HG03565 (cell line): ENCODE measurements around the gene RAE1.
"Not testable (repeated sequence)": the region's sequence is repeated elsewhere in the genome, so short reads cannot be mapped to it uniquely, and the experiment has no call there.

Experiments used
- ATAC-seq: cut with Tn5 transposase; IDR thresholded peaks from one replicate; pipeline ENCODE4 v1.9.1; 2021; ENCODE audit warnings: mild to moderate bottlenecking, moderate library complexity; ENCODE audit not compliant: unreplicated experiment

RAE1 gene

DNA sequence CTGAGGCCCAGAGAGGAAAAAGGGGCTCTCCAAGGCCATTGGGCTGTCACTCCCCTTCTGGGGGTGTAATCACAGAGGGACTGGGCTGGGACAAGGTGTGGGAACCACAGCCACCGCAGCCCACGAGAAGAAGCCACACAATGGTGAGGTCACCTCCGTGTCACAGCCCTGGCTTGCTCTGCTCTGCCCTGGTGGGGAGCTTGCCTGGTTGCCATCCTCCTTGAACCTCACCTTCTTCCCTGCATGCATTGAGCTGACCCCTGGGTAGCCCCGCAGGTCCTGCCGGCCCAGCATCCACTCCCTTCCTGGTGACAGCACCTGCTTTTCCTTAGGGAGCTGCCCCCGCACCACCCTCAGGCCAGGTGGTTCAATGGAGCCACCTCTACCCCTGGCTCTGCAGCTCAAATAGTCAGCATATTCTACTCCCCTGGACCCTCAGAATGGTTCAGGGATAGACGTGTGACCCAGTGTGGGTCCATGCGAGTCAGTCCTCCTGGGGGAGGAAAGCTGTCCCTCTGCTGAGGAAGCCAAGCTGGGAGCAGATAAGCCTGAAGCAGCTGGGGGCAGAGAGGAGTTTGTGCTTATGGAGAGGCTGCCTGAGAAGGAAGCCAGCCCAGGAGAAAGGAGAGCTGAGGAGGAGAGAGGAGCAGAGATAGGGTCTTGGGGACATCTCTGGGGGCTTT is 61.4 kb downstream of the RAE1 start:
- no peak for ATAC-seq

DNA sequence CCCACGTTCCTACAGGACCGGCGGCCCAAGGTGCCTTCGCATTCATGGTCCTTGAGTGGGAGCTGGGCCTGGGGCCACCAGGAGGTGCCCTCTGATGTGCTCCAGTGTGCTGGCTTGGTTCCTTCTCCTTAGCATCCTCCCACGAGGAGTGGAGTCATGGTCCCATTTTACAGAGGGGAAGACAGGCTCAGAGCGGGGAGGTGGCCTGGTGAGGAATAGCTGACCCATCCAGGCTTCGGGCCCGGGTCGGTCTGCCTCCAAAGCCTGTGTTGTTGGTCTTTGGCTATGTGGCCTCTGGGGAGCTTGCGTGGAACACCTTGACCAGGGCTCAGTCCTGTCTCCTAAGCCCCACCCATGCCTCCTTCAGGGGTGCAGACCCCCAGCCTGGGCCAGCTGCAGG is 62.9 kb downstream of the RAE1 start:
- ATAC-seq = no peak

DNA sequence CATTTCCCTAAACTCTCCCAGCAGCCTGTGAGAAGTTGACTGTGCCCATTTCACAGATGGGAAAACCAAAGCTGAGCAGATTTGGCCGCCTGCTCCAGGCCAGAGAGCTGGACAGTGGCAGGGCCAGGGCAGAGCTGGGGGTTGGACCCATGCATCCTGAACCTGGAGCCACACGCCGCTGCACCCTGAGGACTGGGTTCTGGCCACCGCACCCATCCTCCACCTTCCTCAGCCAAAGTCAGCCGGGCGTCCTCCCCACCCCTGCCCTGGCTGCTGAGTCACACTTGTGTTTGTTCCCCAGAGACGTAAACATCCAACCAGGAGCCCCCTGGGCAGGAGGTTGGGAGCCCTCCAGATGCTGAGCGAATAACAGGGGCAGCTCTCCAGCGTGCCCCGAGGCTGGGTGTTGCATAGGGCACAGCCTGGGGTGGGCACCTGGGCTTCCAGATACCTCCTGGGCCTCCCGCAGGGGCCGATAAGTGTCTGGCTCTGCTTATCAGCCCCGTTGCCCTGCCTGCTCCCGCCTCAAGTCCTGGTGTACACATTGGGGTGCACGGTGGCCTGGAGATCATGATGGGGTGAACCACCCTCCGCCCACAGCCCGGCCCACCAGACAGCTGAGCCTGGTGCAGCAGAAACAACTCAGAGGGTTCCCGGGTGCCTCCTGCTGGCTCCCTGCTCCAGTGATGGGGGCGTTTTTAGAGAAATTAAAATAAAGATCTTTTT is 64.0 kb downstream of the RAE1 start:
- no peak for ATAC-seq

DNA sequence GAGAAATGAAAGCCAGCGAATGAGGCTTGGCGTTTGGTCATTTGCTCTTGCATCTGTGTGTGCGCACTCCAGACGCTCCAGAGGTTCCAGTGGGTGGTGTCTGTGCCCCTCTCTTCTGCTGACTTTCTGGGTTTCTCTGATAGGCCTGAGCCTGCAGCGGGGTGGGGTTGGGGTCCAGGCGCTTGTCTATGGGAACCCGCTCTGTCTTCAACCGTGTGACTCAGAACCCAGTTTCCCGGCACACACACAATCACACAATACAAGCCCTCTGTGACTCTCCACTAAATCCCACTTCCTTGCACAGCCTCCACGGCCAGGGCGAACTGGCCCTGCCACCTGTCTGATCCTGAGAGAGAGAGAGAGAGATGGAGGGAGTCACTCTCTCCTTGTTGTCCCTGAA is 64.7 kb downstream of the RAE1 start:
- ATAC-seq = no peak

DNA sequence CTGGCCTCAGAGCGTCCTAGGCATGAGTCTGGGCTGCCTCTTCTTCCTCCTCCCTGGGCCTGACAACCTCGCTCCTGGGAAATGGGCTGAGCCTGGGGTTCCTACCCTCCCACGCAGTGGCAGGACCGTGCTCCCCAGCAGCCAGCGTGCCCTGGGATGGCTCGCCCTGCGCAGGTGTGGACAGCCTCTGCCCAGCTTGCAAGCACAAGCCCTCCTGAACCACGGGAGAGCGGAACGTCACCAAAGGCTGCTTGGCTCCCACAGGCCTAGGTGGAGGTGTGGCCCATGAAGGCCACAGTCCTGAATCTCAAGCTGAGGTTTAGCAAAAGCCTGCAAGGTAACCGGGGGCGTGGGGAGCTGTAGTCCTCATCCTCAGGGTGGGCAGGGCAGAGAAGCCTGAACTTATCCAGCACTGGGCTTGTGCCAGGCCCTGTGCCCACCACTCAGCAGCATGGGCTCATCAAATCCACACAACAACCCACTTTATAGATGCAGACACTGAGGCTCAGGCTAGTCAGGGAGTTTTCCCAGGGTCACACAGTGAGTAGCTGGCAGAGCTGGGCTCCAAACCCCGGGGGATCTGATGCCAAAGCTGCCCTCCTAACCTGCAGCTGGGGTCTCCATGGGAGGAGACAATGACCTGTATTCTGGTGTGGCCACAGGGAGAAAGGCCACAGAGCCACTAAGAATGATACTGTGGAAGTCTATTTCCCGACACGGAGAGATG is 65.4 kb downstream of the RAE1 start:
- no peak for ATAC-seq

DNA sequence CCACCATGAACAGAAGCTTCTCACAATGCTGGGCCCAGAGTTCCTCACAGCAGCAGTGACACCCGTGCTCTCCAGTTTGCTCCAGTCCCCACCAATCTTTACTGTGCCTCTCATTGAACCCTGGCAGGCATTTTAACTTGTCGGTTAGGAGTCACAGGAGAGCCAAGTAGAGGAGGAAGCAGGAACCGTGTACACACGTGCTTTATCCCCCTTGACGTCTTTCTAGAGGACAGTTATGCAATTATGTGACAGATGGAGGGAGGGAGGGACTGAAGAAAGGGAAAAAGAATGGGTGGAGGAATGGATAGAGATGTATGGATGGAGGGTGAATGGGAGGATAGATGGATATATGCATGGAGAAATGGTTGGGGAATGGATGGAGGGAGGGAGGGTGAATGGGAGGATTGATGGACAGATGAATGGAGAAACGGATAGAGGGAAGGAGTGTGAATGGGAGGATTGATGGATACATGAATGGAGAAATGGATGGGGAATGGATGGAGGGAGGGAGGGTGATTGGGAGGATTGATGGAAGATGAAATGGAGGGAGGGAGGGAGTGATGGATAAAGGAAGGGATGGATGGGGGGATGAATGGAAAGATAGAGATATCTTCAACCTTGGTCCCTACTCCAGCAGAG is 66.1 kb downstream of the RAE1 start:
- no peak for ATAC-seq

DNA sequence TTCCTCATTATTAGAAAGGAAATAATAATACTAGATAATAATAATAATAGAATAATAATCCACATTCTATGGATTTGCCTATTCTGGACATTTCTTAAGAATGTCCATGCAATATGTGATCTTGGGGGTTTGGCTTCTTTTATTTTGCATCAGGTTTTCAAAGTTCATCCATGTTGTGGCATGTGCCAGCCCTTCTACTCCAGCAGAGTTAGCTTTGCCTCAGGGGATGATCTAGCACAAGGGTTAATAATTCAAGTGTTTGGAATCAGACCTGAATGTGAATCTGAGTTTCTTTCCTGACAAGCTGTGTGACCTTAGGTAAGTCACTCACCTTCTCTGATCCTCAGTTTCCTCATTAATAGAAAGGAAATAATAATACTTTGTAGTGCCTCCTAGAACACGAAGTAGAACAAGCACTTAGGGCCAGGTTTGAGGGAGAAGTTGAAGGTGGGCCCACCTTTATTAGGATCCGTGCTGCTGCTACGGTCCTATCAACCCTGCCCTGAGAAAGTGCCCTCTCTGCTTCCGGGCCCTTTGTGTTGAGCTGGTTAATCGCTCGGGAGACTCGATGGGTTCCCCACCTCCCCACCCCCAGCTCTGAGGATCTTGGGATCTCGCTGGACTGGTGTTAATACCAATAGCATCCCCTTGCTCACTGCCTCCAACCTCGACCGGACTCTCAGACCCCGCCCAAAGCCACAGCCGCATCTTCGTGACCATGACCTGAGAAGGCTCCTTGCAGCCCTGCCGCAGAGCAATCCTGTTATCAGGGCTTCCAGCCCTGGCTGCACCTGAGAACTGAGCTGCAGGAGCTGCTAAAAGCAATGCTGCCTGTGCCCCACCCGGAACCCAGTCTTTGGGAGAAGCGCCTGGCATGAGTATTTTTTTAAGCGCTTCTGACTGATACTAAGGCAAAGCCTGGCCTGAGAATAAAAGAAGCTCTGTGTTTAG is 67.0 kb downstream of the RAE1 start:
- no peak for ATAC-seq

DNA sequence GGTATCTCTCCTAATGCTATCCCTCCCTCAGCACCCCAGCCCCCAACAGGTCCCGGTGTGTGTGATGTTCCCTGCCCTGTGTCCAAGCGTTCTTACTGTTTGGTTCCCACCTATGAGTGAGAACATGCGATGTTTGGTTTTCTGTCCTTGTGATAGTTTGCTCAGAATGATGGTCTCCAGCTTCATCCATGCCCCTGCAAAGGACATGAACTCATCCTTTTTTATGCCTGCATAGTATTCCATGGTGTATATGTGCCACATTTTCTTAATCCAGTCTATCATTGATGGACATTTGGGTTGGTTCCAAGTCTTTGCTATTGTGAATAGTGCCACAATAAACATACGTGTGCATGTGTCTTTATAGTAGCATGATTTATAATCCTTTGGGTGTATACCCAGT is 68.4 kb downstream of the RAE1 start:
- ATAC-seq = not testable (repeated sequence)

DNA sequence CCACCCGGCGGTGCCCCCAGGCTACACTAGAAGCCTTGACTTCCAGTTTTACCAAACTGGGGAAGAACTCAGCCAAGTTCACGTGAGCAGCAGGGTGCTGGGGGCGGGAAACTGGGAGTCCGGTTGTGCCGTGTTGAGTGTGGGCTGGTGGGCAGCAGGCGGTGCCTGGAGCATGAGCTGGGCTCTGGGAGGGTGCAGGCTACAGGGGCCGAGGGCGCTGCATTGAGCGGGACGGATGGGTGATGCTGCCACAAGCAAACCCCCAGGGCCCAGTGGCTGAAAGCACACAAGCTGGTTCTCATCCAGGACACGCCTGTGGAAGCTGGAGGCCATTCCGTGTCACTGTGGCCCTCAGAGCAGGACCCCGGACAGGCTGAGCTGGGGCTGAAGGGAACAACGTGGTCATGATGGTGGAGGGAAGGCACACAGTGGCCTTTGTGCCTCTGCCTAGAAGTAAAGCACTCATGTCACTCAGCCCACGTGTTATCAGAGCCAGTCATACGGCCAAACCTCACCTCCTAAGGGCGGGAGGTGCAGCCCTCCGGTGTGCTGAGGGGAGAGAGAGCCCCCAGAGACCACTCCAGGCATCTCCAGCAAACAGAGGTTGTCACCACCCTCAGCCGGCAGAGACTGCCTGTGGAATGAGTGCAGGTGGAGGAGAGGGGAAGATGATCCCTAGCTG is 69.7 kb downstream of the RAE1 start:
- no peak for ATAC-seq

DNA sequence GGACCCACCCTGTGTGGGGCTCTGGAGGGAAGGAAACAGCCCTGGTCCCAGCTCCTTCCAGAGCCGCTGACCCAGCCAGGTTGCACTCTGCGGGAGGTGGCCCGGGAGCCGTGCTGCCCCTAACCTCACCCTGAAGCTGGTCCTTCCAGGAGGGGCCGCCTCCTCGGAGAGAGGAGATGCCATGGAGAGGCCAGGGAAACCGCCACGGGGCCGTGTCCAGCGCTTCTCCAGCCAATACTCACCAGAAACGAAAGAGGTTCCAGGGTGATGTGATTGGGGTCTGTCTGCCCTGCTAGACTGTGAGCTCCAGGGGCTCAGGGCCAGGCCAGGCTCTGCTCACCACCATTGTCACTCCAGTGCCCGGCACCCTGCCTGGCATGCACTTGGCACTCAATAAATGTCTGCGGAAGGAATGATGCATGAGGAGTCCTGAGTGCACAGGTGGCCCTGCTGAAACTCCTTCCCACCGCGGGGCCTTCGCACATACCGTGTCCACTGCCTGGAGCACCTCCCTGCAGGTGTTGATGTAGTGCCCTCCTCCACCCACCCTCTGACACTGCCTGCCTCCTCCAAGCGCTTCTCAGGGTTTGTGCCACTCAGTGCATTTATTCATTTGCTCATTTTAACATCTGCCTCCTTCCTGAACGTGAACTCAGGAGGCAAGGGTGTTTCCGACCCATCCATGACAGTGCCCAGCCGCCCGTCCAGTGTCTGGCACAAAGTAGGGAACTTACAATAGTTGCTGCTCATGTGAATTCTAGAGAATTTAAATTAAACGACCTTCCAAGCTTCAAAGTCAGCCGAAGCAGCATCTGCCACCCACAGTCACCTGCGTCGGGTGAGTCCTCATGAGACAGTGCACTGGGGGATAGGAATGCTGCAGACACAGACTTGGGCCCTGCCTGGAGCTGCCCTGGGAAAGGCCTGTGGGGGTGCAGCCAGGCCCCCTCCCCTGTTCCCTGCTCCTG is 70.5 kb downstream of the RAE1 start:
- ATAC-seq = no peak

DNA sequence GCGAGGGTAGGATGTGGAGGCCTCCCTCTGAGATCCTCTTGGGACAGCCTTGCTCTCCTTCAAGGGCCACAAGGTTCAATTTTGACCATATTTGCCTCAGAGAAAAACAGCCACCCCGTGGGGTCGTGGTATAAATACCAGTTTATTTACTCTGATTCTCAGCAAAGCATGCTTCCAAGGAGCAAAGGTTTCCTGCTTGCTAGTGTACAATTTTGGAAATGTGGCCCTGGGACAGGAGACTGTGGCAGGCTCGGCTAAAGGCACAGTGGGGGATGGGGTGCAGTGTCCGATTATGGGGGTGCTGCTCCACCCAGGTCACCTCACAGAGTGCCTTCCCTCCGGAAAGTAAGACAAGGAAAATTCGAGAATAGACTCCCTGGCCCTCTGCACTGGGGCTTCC is 71.2 kb downstream of the RAE1 start:
- ATAC-seq = no peak

DNA sequence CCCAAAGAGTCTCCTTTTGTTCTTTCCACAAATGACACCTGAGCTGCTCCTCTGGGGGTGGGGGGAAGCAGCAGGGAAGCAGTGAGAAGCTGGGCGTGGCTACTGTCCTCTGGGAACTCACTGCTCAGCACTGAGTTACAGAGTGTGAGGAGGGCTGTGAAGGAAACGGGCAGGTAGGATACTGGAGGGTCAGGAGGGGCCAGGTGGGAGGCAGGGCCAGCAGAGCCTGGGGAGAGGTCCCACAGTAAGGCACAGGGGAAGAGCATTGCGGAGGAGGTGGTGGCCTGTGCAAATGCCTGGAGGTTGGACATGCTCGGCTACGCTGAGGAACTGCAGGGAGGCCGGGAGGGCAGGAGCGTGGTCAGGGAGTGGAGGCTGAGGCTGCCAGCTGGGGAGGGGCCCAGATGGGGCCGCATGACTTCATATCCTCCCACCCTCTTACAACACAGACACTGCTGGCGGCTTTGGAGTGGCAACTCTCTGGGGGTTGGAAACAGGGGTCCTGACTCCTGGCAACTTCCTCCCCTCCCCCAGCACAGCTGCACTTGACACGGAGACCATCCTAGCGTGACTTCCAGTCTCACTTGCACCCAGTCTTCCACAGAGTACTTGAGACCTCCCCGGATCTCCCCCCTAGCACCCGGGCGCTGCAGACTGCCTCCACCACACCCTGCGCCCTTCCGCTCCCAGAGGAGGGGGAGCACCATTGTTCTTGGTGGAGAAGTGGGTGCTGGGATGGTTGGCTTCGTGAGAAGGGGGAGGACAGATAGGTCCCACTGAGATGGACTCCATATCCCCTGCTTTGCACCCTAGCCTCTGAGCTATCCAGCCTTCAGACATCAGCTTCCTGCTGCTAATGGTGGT is 74.3 kb downstream of the RAE1 start:
- ATAC-seq = no peak

DNA sequence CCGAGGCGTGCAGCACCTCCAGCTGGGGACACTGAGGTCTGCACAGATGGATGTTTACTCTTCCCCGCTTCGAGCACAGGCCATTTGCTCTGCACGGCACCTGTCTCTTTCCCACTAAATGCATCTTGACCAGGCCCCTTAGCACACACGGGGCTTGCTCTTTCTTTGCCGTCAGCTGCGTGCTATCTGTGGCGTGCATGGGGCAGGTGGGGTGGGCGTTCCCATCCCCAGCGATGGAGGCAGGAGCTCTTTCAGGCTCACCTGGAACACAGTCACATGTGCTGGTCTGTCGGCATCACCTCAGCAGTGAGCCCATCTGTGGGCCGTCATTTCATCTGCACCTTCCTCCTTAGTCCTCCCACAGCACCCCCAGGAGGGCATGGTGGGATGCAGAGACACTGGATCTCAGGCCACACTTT is 75.2 kb downstream of the RAE1 start:
- no peak for ATAC-seq

DNA sequence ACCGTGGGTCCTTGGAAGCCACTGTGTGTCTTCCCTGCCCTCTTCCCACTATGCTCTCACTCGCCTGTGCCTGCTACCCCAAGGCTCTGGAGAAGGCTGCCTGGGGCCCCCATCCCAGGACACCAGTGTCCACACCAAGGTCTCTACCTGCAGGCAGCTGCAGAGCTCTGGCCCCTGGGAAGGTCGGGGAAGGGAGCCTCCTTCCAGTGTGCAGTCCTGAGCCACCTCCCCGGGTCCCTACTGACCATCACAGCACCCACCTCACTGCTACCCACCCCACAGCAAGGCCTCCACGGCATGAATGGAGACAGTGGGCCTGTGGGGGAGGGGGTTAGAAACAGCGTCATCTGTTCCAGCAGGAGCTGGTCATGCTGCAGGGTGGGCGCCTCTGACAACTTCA is 75.8 kb downstream of the RAE1 start:
- ATAC-seq = no peak

DNA sequence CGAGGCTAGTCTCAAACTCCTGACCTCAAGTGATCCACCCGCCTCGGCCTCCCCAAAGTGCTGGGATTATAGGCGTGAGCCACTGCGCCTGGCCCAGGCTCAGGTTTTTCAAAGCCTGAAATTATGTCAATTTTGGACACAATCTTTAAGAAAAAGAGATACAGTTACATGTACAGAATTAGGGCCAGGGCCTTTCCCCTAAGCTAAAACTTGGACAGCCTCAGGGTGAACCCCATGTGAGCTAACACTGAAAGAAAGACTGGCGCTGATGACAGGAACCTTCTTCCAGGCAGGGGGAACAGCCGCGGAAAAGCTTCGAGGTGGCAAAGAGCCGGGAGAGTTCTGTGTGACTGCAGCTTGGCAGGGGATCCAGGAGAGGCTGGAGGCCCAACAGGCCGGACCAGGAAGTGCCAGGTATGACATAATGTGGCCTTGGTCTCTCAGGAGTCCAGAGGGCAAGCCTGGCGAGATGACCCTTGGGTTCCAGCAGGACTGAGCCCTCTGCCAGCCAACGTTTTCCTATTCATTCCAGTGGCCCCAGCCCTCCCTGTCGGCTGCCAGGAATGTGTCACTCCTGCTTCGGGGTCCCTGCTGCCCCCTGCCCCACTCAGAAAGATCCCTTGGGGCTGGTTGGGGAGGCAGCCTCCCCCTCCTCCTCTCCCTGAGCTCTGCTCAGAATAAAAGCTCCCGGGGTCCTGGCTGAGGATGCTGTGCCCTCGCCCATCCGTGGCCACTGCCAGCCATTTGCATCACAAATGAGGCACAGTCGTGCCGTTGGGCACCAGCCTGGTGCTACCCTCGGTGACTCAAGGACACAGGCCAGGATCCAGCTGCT is 77.5 kb downstream of the RAE1 start:
- no peak for ATAC-seq
